OCI-LY7 (cell line): Measurements from ENCODE around the gene CALR. TPM values are rescaled to one million over a fixed set of nuclear protein-coding genes. Genes with fewer than 3 reads are reported as not detected.

Experiments
- BruUV-seq: library from RNA; stranded (reverse); fragments of 400-500 nt; replicated peaks from 2 replicates; lab custom pipeline; 2021; lab: Mats Ljungman, UMichigan
- CTCF ChIA-PET: fragments of 300-600 bp; sonication (Branson Sonifier 250); formaldehyde crosslinking; loops from one replicate; lab custom pipeline; 2022; ENCODE audit warnings: antibody characterized with exemption; ENCODE audit not compliant: unreplicated experiment; lab: Charles Lee
- POLR2A ChIA-PET: fragments of 300-600 bp; sonication (Branson Sonifier 250); formaldehyde crosslinking; loops from one replicate; lab custom pipeline; 2022; ENCODE audit warnings: antibody characterized with exemption; lab: Charles Lee
- DNase-seq: peaks from one replicate; pipeline ENCODE4 v3.0.0-alpha.2; 2015; ENCODE audit warnings: low spot score
- H2AFZ ChIP-seq: fragments of 200-600 bp; sonication (generic), shearing (Covaris generic); 2 replicates; pipeline ENCODE4 v1.6.1; 2014; ENCODE audit warnings: mild to moderate bottlenecking, antibody characterized with exemption, low read length, moderate library complexity
- H3K27ac ChIP-seq: fragments of 200-600 bp; sonication (generic); 2 replicates; pipeline ENCODE4 v1.5.1; 2014; ENCODE audit warnings: mixed run types, low read depth, mild to moderate bottlenecking, moderate library complexity, low read length, inconsistent platforms; ENCODE audit not compliant: poor library complexity, severe bottlenecking
- H3K36me3 ChIP-seq: fragments of 200-600 bp; sonication (generic); 2 replicates; pipeline ENCODE4 v1.6.1; 2014; ENCODE audit warnings: mild to moderate bottlenecking, antibody characterized with exemption, low read length, moderate library complexity, mixed read lengths; ENCODE audit not compliant: insufficient read depth
- H3K4me1 ChIP-seq: fragments of 200-600 bp; sonication (generic); 2 replicates; pipeline ENCODE4 v1.5.1; 2014; ENCODE audit warnings: mild to moderate bottlenecking, low read length; ENCODE audit not compliant: insufficient read depth, poor library complexity, severe bottlenecking
- H3K4me2 ChIP-seq: fragments of 200-600 bp; sonication (generic); 2 replicates; pipeline ENCODE4 v1.6.1; 2014; ENCODE audit warnings: mild to moderate bottlenecking, low read length
- H3K4me3 ChIP-seq: fragments of 200-600 bp; sonication (generic); 2 replicates; pipeline ENCODE4 v1.5.1; 2014; ENCODE audit warnings: mild to moderate bottlenecking, low read depth, low read length; ENCODE audit not compliant: poor library complexity, severe bottlenecking
- H3K79me2 ChIP-seq: fragments of 200-600 bp; sonication (generic); 2 replicates; pipeline ENCODE4 v1.6.1; 2016; ENCODE audit warnings: low read depth, mild to moderate bottlenecking, low read length, moderate library complexity, mixed read lengths; ENCODE audit not compliant: insufficient read depth
- H3K9me2 ChIP-seq: fragments of 200-600 bp; sonication (generic); 2 replicates; pipeline ENCODE4 v1.6.1; 2016; ENCODE audit warnings: mild to moderate bottlenecking, low read length, mixed read lengths; ENCODE audit not compliant: insufficient read depth
- H3K9me3 ChIP-seq: fragments of 200-600 bp; sonication (generic); 2 replicates; pipeline ENCODE4 v1.6.1; 2014; ENCODE audit warnings: mild to moderate bottlenecking, mixed run types, low read length, mixed read lengths
- H4K20me1 ChIP-seq: fragments of 200-600 bp; sonication (generic); 2 replicates; pipeline ENCODE4 v1.6.1; 2014; ENCODE audit warnings: mild to moderate bottlenecking, antibody characterized with exemption, low read length, moderate library complexity, mixed read lengths; ENCODE audit not compliant: insufficient read depth
- EZH2phosphoT487 ChIP-seq: fragments of 200-600 bp; sonication (generic); IDR thresholded peaks from 2 replicates; pipeline ENCODE4 v1.6.1; 2018; ENCODE audit warnings: low read depth, borderline replicate concordance, mild to moderate bottlenecking, mixed run types, antibody characterized with exemption, low read length, moderate library complexity, mixed read lengths
- intact Hi-C: fragments of 100-400 bp; cut with micrococcal nuclease; formaldehyde crosslinking; loops from one replicate; pipeline ENCODE4 v1.10.0; 2022; ENCODE audit not compliant: unreplicated experiment
- total RNA-seq, 2 experiments: library from RNA; depleted of rRNA in 1 of 2; stranded (reverse); fragments of >200 nt in 1 of 2; shearing (Covaris generic) in 1 of 2; gene quantifications; 2 replicates each; pipeline ENCODE4 v1.2.3, GENCODE V29; 2014 to 2022
- TF ChIP-seq, protein P1 (sequence below): fragments of 200-600 bp; sonication (generic); conservative IDR thresholded peaks from 2 replicates; pipeline ENCODE4 v1.5.1; 2014; ENCODE audit warnings: mild to moderate bottlenecking, antibody characterized with exemption, low read length, moderate library complexity, mixed read lengths

The CALR gene
- total RNA-seq, 2 experiments from 2014 or later: 581 to 1,039 TPM

DNA sequence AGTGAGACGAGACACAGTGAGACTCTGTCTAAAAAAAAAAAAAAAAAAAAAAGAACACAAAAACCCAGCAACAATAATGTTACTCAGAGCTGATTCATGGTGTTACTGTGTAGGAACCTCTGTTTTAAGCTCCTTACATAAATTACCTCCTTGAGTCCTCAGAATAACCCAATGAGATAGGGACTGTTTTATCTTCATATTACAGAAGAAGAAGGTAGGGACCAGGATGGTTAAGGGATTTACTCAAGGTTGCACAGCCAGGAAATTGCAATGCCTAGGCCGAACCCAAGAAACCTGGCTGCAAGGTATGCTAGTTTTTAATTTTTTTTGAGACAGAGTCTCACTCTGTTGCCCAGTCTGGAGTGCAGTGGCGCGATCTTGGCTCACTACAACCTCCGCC, 29.5 kb downstream of the CALR start:
- Histone ChIP-seq H3K9me2 (no peaks in the 10 kb centered on the region), H3K79me2 (no peaks in the 10 kb centered on the region), H4K20me1 (no peaks in the 10 kb centered on the region), H3K27ac (no peak overlapping the region), H3K4me2 (no peak overlapping the region), H2AFZ (no peak overlapping the region), H3K9me3 (no peaks in the 10 kb centered on the region), H3K36me3 (no peaks in the 10 kb centered on the region), H3K4me1 (peaks cover 6% of the 10 kb centered on the region), H3K4me3 (no peak overlapping the region)
- TF ChIP-seq, protein P1, sequence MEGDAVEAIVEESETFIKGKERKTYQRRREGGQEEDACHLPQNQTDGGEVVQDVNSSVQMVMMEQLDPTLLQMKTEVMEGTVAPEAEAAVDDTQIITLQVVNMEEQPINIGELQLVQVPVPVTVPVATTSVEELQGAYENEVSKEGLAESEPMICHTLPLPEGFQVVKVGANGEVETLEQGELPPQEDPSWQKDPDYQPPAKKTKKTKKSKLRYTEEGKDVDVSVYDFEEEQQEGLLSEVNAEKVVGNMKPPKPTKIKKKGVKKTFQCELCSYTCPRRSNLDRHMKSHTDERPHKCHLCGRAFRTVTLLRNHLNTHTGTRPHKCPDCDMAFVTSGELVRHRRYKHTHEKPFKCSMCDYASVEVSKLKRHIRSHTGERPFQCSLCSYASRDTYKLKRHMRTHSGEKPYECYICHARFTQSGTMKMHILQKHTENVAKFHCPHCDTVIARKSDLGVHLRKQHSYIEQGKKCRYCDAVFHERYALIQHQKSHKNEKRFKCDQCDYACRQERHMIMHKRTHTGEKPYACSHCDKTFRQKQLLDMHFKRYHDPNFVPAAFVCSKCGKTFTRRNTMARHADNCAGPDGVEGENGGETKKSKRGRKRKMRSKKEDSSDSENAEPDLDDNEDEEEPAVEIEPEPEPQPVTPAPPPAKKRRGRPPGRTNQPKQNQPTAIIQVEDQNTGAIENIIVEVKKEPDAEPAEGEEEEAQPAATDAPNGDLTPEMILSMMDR: no peak
- no peak for TF ChIP-seq EZH2phosphoT487
- ChIA-PET CTCF (no interaction called here), POLR2A (interaction anchor here (0.7 kb wide), 1 partner anchor 201 kb away, joined by 3 read pairs; no protein-coding TSS in a partner anchor)
- intact Hi-C loops: no loop called here
- BruUV-seq: no TSS peak
- no peak for DNase-seq

DNA sequence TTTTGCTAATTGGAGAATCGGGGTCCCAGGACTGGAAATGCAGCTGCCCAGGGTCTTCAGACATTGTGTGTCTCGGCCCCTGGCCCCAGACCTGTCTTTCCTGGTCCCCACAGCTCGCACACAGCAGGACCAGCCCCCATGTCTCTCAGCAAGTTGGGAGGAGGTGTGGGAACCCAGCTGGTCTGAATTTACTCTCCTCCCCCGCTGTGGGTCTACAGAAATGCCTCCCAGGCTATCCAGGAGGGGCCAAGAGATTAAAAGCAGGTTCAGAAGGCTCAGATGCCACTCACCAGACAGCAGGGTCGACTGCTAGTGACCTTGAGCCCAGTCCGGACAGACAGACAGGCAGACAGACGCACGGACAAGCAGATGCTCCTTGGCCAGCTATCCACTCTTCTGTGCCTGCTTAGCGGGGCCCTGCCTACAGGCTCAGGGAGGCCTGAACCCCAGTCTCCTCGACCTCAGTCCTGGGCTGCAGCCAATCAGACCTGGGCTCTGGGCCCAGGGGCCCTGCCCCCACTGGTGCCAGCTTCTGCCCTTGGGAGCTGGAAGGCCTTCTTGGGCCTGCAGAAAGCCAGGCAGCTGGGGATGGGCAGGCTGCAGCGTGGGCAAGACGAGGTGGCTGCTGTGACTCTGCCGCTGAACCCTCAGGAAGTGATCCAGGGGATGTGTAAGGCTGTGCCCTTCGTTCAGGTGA, 31.0 kb downstream of the CALR start, which contains the start of gene DAND5:
Gene DAND5, plus strand, starts transcription at position 285 of the 697 bp plus-strand sequence. Its CDS starts 85 bp downstream, at position 370.
- Histone ChIP-seq H3K4me2 (no peak within 1 kb of the TSS), H3K27ac (no peak within 1 kb of the TSS), H3K36me3 (no peaks in the 10 kb centered on the region), H3K9me2 (no peaks in the 10 kb centered on the region), H4K20me1 (no peaks in the 10 kb centered on the region), H3K4me1 (peaks cover 6% of the 10 kb centered on the region), H3K4me3 (no peak within 1 kb of the TSS), H3K9me3 (no peaks in the 10 kb centered on the region), H2AFZ (no peak within 1 kb of the TSS), H3K79me2 (no peaks in the 10 kb centered on the region)
- DNase-seq: no peak
- intact Hi-C loops: no loop called here
- ChIA-PET POLR2A (interaction anchor here (0.7 kb wide), 1 partner anchor 89 kb away, joined by 3 read pairs; no protein-coding TSS in a partner anchor), CTCF (no interaction called here)
- no peak for TF ChIP-seq EZH2phosphoT487
- BruUV-seq: no TSS peak

DNA sequence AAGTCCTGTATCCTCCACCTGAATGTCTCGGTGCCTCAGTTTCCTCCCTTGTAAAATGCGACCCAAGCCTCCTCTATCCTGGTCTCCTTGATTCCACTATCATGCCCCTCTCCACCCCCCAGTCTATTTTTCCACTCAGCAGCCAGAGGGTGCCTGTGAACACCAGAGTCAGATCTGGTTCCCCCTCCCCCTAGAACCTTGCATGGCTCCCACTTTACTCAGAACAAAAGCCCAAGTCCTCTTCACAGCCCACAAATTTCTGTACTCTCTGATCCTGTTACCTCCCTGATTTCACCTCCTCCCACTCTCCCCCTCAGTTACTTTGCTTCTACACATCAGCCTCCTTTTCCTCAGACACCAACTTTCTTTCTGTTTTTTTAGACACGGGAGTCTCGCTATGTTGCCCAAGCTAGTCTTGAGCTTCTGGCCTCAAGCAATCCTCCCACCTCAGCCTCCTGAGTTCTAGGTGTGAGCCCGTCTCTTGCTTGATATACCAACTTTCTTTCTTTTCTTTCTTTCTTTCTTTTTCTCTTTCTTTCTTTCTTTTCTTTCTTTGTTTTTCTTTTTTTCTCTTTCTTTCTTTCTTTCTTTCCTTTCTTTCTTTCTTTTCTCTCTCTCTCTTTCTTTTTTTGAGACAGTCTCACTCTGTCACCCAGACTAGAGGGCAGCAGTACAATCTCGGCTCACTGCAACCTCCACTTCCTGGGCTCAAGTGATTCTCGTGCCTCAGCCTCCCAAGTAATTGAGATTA, 31.8 kb downstream of the CALR start:
- H3K9me2 ChIP-seq: no peaks in the 10 kb centered on the region
- no peaks in the 10 kb centered on the region for H4K20me1 ChIP-seq
- H3K9me3 ChIP-seq: no peaks in the 10 kb centered on the region
- H3K27ac ChIP-seq: no peak overlapping the region
- H3K4me3 ChIP-seq: no peak overlapping the region
- H2AFZ ChIP-seq: no peak overlapping the region
- CTCF ChIA-PET: no interaction called here
- POLR2A ChIA-PET: no interaction called here
- H3K4me1 ChIP-seq: peaks cover 6% of the 10 kb centered on the region
- no TSS peak for BruUV-seq
- H3K36me3 ChIP-seq: no peaks in the 10 kb centered on the region
- TF ChIP-seq, protein P1: 0 out of 2 replicates have a peak, but pooled peaks have one; percentile 14
- TF ChIP-seq EZH2phosphoT487: no peak
- no peak overlapping the region for H3K4me2 ChIP-seq
- no peaks in the 10 kb centered on the region for H3K79me2 ChIP-seq
- no peak for DNase-seq
- intact Hi-C loops: no loop called here
